ENCODE data around the gene MRPL55.

MRPL55 gene

DNA sequence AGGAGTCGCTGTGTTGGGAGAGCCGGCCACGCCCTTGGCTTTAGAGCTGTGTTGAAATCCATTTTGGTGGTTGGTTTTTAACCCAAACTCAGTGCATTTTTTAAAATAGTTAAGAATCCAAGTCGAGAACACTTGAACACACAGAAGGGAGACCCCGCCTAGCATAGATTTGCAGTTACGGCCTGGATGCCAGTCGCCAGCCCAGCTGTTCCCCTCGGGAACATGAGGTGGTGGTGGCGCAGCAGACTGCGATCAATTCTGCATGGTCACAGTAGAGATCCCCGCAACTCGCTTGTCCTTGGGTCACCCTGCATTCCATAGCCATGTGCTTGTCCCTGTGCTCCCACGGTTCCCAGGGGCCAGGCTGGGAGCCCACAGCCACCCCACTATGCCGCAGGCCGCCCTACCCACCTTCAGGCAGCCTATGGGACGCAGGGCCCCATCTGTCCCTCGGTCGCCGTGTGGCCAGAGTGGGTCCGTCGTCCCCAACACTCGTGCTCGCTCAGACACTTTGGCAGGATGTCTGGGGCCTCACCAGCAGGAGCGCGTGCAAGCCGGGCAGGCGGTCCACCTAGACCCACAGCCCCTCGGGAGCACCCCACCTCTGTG, 10.7 kb downstream of the MRPL55 start:
- DNase-seq, result no peak

DNA sequence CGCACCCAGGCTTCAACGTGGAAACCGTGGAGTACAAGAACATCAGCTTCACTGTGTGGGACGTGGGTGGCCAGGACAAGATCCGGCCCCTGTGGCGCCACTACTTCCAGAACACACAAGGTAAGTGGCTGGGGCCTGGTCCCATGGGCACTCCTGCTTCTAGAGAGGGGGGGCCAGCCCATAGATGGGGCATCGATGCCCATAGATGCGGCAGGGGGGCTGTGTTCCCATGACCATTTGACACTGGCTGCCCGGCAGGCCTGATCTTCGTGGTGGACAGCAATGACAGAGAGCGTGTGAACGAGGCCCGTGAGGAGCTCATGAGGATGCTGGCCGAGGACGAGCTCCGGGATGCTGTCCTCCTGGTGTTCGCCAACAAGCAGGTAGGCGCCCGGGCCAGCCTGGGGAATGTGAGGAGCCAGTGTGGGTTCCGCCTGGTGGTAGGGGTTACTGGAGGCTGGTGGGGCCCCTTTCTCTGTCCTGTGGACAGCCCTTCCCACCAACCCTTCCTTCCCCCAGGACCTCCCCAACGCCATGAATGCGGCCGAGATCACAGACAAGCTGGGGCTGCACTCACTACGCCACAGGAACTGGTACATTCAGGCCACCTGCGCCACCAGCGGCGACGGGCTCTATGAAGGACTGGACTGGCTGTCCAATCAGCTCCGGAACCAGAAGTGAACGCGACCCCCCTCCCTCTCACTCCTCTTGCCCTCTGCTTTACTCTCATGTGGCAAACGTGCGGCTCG, 11.6 kb downstream of the MRPL55 start:
- no peak for DNase-seq

DNA sequence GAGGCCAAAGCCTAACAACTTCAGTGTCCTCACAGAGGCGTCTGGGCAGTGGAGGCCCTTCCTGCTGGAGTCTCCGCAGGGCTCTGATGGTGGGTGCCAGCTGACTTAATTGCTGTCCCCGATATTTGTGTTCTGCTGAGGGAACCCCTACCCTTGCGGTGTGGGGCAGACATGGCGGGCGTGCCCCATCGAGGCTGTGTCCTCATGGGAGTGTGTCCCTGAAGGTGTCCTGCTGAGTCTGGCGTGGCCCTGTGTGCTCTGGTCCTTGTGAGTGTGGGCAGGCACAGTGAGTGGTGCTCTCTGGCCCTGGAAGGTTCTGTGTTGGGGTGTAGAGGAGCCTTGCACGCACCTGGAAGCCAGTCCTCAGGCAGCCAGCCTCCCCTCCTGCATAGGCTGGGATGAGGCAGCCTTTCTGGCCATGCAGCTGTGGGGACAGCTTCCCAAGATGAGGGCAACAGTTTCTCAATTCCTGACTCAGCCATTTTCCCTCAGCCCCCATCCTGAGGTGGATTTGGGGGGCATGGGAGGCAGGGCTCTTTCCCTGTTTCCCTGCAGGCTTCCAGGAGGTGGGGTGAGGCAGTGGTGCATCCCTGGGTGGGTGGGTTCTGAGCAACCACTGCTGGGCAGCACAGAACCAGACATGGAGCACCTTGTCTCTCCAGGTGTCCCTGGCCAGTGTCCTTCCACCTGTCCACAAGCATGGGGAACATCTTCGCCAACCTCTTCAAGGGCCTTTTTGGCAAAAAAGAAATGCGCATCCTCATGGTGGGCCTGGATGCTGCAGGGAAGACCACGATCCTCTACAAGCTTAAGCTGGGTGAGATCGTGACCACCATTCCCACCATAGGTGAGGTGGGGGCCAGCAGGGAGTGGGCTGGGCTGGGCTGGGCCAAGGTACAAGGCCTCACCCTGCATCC, 12.4 kb downstream of the MRPL55 start:
- DNase-seq, result no peak

DNA sequence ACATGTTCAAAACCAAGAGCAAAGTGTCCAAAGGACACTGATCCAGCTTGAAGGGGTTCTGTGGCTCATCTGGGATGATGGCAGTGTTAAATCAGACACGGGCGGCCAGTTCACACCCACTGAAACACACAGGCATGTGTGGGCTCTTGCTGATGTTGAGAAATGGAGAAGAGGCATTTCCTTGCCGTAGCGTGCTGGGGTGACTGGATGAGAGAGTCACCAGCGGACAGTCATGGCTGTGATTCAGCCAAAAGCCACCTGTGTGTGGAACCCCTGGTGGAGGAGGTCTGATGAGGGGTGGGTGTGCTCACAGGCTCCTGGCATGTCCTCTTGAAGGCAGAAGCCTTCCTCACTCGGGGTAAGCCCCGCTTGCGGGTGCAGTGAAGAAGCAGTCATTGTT, 13.2 kb downstream of the MRPL55 start:
- no peak for DNase-seq

DNA sequence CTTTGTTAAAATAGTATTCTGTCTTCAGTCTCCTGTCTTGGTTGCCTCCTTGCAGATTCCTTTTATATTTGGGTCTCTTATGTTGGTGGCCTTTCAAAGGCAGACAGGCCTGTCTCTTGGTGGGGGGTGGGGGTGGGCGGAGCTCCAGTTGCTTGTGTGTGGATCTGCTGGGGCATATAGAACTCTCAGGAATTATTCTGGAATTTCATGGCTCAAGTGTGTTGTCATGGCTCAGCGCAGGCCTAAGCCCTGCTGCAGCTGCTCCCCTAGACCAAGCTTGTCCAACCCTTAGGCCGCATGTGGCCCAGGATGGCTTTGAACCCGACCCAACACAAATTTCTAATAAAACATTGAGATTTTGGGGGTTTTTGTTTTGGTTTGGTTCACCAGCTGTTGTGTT, 13.9 kb downstream of the MRPL55 start:
- DNase-seq, result no peak

DNA sequence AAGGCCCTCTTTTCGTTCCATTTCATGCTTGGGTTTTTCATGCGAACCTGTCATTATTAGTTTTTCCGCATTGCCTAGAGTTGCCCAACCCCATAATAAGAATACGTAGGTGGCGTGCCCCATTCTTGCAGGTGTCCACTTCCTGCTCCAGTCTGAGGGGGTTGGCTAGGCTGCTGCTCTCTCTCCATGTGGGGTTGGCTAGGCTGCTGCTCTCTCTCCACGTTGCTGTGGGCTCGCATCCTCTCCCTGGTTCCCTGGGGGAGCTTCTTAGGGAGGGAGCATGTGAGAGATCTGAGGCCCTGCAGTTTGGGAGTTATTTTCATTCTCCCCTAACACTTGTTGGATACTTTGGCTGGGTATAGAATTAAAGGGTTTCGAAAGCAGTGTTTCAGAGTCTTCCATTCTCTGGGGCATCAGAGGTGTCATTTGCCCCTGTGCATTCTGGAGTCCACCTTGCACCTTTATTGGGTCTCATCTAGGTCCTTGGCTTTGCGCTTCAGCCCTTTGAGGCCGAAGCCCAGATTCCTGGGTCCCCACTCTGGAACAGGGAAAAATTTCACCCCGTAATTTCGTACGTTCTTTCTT, 14.6 kb downstream of the MRPL55 start:
- no peak for DNase-seq

DNA sequence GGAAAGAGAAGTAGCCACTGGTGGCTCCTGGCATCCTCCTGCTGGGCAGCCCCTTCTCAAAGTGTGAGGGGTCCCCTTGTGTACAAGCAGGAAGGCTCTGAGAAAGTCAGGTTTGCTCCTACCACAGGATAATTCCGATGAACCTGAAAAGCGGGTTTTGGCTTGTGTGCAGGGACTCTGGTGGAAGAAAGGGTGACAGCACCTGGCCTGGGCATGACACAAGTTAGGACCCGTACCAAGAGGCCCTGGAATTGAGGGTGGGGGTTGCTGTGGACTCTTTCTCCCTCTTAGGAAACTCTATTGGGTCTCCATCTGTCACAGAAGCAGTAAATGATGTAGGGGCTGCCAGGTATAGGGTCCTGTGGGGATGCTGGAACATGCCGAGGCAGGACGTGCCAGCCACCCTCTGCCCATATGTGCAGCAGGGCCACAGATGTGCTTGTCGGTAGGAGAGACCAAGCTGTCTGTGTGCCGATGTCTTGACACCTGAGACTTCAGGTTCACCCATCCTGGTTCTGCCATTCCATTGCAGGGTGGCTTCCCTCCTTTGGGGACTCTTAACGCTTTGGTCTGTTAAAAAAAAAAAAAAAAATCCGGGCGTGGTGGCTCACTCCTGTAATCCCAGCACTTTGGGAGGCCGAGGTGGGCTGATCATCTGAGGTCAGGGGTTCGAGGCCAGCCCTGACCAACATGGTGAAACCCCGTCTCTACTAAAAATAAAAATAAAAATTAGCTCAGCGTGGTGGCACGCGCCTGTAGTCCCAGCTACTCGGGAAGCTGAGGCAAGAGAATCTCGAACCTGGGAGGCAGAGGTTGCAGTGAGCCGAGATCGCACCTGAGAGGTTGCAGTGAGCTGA, 15.8 kb downstream of the MRPL55 start:
- DNase-seq, result no peak

DNA sequence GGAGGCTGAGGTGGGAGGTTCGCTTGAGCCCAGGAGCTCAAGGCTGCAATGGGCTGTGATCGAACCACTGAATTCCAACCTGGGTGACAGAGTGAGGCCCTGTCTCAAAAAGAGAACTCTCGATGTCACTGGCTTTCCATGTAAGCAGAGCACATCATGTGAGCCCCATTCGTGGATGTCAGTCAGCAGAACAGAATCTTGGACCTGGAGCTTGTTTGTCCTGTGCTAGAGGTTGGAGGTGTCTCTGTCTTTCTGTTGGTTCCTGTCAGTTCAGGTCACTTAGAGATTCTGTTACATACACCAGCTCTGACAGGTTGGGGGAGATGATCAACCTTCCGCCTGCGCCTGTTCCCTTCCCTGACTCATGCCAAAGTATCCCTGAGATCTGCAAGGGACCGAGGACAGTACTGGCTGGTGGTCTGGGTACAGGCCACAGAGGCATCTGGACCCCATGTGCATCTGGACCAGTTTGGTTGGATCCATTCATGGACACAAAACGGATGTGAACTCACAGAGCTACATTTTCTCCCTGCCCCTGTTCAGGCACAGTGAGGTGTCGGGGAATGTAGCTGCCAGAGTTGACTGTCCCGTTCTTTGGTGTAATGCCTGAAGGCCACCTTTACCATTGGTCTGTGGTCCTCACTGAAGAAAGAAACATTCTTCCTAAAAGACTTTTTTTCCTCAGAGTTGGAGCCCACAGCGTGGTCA, 16.6 kb downstream of the MRPL55 start:
- no peak for DNase-seq

DNA sequence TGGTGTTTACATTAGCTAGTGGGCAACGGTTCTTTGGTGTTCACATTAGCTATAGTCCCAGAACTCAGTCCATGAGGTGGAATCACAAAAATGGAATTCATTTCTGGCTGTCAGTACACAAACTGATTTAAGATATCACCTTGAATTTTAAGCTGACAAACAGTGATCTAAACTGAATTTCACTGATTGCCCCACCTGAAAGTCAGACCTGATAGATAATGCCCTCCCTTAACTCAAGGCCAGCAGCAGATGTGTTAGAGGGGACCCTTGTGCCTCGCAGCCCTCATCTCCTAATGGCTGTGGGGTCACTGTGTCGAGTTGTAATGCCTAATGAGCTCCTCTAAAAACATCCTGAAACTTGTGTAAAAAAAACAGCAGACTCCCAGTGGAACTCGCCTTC, 18.0 kb downstream of the MRPL55 start:
- no peak for DNase-seq

DNA sequence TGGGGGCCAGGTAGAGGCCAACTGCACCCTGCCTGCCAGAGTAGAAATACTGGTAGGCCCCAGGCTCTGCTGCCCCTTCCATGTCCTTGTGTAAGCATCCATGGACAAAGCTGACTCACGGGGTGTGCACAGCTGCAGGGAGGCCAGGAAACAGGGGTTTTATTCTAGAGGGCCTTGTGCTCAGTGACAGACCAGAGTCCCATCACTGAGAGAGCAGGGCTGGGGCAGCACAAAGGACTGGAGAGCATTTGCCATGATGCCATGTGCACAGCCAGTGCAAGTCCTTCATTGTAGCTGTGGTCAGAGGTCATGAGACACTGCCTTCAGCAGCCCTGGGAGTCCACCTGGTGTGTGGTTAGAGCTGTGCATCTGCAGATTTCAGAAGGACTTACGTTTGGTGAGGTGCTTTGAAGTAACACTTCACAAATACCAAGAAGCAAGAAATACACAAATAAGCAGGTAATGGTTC, 18.5 kb downstream of the MRPL55 start:
- no peak for DNase-seq

DNA sequence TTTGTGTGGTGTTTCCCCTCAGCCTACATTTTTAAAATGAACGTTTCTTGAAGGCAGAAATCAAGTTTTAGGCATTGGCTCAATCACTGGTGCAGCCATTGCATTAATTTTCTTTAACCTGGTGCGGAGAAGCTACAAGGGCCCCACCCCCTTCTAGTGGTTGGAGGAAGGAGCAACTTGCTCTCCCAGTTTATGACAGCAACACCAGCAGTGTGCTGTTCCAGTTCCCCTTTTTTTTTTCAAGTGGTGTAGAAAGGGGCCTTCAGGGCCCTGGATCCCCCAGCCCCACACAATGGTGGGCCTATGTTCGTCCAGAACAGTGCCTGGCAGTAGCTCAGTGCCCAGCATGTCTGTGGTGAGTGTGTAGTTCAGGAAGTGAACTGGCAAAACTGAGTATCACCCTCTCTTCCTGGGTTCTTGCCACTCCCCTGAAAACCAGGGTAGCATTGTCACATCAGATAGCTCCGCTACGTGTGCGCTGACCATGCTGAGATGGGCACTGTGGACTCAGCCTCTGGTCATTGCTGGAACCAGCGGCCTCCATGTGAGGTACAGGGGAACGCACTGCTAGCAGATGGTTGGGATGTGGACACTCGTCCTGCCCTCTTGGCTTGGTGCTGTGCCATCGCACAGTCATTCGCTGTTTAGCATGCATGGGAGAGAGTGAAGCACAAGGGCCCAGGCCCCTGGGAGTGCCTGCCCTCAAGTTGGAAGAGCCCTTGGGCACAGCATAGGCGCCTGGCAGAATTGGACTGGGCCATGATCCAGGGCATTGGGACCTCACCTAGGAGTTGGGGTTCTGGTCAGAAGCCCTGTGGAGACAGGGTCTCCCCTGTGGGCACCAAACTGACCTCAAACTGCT, 19.3 kb downstream of the MRPL55 start:
- no peak for DNase-seq

DNA sequence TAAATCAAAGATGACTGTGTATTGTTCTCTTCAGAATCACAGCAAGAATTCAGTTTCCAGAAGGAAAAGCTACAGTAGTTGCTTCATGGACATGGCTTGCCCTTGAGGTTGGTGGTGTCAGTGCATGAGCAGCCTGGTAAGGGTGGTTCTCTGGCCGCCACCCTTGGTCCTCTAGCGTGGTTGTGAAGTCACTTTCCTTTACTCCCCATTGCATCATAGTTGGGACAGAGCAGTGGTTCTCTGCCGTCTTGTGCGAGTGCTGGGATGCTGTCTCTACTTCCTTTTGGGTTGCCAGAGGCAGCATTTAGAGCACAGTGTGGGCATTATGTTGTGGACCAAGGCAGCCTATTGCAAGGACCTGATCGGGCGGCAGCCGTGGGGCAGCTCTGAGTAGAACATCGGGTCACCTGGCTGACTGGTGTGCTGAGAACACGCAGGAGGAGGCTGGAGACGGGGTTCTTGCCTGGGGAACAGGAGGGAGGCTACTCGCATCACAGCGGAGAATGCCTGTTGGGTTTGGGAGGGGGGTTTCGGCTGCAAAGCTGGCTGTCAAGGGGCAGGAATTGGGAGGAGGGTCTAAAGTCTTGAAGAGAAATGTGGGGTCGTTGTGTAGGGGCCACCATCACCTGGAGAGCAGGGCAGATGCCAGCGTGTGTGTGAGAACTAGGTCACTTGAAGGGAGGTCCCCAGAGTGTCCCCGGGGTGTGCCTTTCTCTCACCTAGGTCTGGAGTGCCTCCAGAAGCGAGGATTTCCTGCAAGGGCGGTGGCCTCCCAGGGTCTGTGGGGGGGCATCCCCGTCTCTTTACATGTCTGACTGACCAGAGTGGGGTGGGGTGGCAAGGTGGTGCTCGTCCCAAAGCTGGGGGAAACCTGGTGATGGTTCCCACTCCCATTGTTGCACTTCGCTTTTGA, 20.3 kb downstream of the MRPL55 start:
- DNase-seq, result peak; percentile 1

DNA sequence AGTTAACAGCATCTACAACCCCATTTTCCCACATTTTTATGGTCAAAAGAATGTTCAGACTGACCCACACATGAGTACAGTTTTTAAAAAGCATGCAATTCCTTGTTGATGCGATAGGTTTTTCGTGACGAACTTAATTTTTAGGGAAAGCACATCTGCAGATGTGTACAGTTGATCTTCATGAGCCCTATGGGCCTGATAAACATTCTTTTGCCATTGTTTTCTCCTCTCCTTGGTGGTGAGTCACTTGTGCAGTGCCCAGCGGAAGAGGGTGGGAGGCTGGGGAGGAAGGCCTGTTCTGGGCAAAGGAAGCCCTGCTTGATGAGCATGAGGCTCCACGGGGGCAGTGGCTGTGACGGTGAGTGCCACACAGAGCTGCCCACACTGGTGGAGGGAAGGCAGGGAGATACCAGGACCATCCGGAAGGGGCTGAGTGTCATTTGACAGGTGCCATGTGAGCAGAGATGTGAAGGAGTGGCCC, 21.3 kb downstream of the MRPL55 start:
- no peak for DNase-seq

DNA sequence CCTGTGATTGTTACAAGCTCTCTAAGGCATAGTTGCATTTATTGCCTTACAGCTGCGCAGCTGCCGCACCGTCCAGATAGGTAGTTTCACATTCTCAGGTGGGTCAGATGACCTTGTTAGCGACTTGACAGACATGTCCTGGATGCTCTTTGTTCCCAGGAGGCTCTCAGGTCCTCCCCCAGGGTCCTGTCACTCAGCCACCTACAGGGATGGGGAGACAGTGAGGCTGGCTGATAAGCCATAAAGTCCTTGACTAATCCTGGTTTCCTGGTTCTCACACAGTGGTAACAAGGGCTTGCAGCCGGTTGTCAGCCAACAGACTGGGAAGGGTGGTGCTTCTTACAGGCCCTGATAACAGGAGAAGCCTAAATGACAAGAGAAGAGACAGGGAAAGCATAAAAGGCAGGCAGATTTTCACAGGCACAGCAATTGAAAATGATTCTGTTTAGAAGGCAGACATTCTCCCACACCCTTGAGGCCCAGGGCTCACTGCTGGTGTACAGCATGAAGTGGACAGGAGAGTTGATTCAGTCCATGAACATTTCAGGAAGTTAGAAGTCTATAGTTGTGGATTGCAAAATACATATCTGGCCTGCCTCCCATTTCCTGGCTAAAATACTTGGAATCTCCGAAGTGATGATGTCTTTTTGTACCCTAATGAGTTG, 23.7 kb downstream of the MRPL55 start:
- DNase-seq, result no peak

DNA sequence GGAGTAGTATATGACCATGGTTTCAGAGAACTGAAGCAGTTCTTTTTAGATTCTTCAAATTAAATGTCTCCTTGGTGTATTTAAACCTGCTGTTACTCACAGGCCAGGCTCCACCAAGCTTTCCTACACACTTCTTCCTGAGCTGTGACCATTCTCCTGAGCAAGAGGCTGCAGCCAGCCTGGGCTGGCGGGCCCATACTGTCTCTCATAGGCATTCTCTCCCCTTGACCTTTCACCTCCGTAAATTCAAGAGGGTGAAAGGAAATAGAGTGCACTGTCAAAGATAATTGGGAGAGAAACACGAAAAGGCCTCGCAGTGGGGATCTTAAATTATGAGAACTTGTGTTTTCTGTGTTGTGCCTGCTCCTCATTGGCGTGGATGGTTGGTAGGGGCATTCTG, 24.3 kb downstream of the MRPL55 start:
- DNase-seq, result no peak

DNA sequence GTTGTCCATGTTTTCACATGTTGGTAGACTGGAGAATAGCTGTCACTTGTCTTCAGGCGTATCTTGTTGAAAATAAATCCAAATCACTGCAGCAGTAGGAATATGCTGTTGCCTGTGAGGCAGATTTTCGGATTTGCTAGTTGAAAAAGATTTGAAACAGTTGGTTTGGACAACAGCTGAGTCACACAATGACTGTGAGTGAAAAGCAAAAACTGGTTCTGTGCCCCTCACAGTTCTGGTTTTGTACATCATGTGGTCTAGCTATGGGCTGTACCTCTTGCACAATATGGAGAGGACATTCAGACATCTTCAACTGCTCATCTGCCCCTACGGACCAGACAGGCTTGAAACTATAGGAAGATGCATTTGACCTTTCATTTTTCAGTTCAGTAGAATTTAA, 24.8 kb downstream of the MRPL55 start:
- no peak for DNase-seq

DNA sequence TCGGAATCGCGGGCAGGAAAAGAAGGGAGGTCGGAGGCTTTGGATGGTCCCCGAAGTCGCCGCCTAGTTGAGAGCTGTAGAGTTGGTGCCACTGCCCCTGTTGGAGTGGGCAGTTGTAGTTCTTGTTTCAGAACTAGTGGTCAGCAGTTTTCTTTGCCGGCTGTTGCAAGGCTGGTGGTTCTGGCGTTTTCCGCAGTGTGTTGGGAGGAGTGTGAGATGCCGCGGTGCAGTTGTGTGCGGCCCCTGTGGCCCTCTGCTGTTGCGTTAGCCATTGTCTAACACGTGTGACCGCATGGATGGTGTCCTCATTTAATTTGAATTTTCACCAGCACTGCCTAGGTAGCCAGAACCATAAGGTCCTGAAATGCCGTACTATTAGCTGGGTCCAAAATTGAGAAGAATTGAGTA, 25.2 kb downstream of the MRPL55 start:
- DNase-seq, result no peak
